Hepatocyte (in vitro differentiated cells): ENCODE measurements around the gene FNDC3B. TPM values are rescaled to one million over a fixed set of nuclear protein-coding genes. Genes with fewer than 3 reads are reported as not detected.

Source experiments
- DNase-seq: peaks from one replicate; pipeline ENCODE4 v3.0.0-alpha.2; 2016; ENCODE audit warnings: low spot score
- H2AFZ ChIP-seq: fragments of 200-600 bp; sonication (generic); 2 replicates; pipeline ENCODE4 v1.6.0; 2016; ENCODE audit warnings: antibody characterized with exemption, mild to moderate bottlenecking
- H3K27ac ChIP-seq: fragments of 200-600 bp; sonication (generic); 2 replicates; pipeline ENCODE4 v1.5.1; 2016; ENCODE audit warnings: mild to moderate bottlenecking
- H3K27me3 ChIP-seq: fragments of 200-600 bp; sonication (generic); 2 replicates; pipeline ENCODE4 v1.6.1; 2016
- H3K36me3 ChIP-seq: fragments of 200-600 bp; sonication (generic); replicated peaks from 2 replicates; pipeline ENCODE4 v1.5.1; 2016; ENCODE audit warnings: low read depth; ENCODE audit not compliant: insufficient read depth
- H3K4me1 ChIP-seq: fragments of 200-600 bp; sonication (generic); 2 replicates; pipeline ENCODE4 v1.5.1; 2016; ENCODE audit warnings: mild to moderate bottlenecking, moderate library complexity; ENCODE audit not compliant: insufficient read depth
- H3K4me2 ChIP-seq: fragments of 200-600 bp; sonication (generic); 2 replicates; pipeline ENCODE4 v1.6.0; 2016
- H3K4me3 ChIP-seq: fragments of 200-600 bp; sonication (generic); 2 replicates; pipeline ENCODE4 v1.5.1; 2016; ENCODE audit warnings: mild to moderate bottlenecking
- H3K79me2 ChIP-seq: fragments of 200-600 bp; sonication (generic); 2 replicates; pipeline ENCODE4 v1.6.0; 2017; ENCODE audit warnings: mild to moderate bottlenecking
- H3K9me2 ChIP-seq: fragments of 200-600 bp; sonication (generic); replicated peaks from 2 replicates; pipeline ENCODE4 v1.6.0; 2017; ENCODE audit warnings: mild to moderate bottlenecking; ENCODE audit not compliant: insufficient read depth
- H3K9me3 ChIP-seq: fragments of 200-600 bp; sonication (generic); 2 replicates; pipeline ENCODE4 v1.5.1; 2016; ENCODE audit warnings: low read depth, mild to moderate bottlenecking
- H4K20me1 ChIP-seq: fragments of 200-600 bp; sonication (generic); 2 replicates; pipeline ENCODE4 v1.6.0; 2016; ENCODE audit warnings: mild to moderate bottlenecking; ENCODE audit not compliant: insufficient read depth, poor library complexity, severe bottlenecking
- EZH2 ChIP-seq: fragments of 200-600 bp; sonication (generic); IDR thresholded peaks from 2 replicates; pipeline ENCODE4 v1.6.1; 2016; ENCODE audit warnings: antibody characterized with exemption, mild to moderate bottlenecking, borderline replicate concordance
- EZH2phosphoT487 ChIP-seq: fragments of 200-600 bp; sonication (generic); IDR thresholded peaks from one replicate; pipeline ENCODE4 v1.6.1; 2018; ENCODE audit warnings: antibody characterized with exemption, mild to moderate bottlenecking, low read depth, moderate library complexity; ENCODE audit not compliant: unreplicated experiment, severe bottlenecking
- WGBS: methylation state at CpG from one replicate; pipeline ENCODE4 v1.1.6; 2016; ENCODE audit warnings: low lambda C conversion rate; ENCODE audit errors: missing lambda C conversion rate; 5-methylcytosine and 5-hydroxymethylcytosine counted together
- polyA plus RNA-seq: library from polyadenylated mRNA; unstranded; fragments of >200 nt; fragmentation: Nextera tagmentation; extraction: Ambion mirVana; gene quantifications from 2 replicates; pipeline ENCODE4 v1.2.1, GENCODE V29; 2016
- total RNA-seq: library from RNA; depleted of rRNA; stranded (reverse); fragments of >200 nt; gene quantifications from 2 replicates; pipeline ENCODE4 v1.2.3, GENCODE V29; 2014
- TF ChIP-seq, protein P1 (sequence below): fragments of 200-600 bp; sonication (generic); IDR thresholded peaks from 2 replicates; pipeline ENCODE4 v1.5.1; 2016; ENCODE audit warnings: antibody characterized with exemption, mild to moderate bottlenecking; ENCODE audit not compliant: poor library complexity

FNDC3B gene
- total and polyA plus RNA-seq, 2 experiments from 2014 or later, result 61.2 to 113 TPM

DNA sequence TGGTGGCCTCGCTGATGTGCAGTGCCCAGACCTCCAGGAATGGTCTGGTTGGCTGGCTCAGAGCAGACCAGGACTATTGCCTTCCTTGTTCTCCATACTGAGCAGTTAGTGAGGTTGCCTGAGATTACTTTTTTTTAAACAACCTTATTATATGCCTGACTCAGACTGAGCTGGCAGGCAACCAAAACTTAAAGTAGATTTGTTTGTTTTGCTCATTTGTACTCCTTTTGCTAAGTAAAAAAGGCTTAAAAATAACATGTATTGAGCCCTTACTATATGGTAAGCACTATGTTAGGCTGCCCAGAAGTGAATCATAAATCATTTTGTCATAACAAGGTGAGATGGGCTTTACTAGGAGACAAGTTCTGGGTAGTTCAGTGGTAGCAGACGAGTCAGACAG is 316.5 kb downstream of the FNDC3B start:
- Histone ChIP-seq H3K36me3 (no peaks in the 10 kb centered on the region), H4K20me1 (no peaks in the 10 kb centered on the region)
- DNase-seq, result peak; percentile 47

DNA sequence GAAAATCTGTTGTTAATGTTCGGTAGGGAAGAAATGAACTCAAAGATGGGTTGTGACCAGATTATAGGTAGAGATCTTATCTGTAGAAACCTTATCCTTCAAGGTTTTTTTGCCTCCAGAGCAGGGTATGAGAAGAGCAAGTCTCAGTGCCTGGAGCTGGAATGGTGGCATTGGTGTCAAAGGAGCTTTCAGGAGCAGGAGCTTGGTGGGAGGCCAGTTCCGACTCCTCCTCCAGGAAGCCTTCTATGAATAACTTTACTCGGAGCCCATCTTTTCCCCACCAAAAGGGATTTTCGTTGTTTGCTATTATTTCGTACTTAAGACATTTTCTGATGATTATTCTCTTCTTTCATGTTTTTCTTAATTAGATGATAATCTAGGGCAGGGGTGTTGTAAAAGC is 317.0 kb downstream of the FNDC3B start:
- Histone ChIP-seq H2AFZ (no peak overlapping the region), H3K4me1 (no peaks in the 10 kb centered on the region), H3K27ac (no peak overlapping the region), H4K20me1 (no peaks in the 10 kb centered on the region), H3K4me2 (no peak overlapping the region), H3K9me2 (no peaks in the 10 kb centered on the region), H3K36me3 (no peaks in the 10 kb centered on the region), H3K79me2 (peaks cover 7% of the 10 kb centered on the region), H3K4me3 (no peak overlapping the region), H3K27me3 (no peaks in the 10 kb centered on the region), H3K9me3 (no peaks in the 10 kb centered on the region)
- DNase-seq, result no peak
- TF ChIP-seq EZH2 (no peak), EZH2phosphoT487 (no peak)
- TF ChIP-seq, protein P1, sequence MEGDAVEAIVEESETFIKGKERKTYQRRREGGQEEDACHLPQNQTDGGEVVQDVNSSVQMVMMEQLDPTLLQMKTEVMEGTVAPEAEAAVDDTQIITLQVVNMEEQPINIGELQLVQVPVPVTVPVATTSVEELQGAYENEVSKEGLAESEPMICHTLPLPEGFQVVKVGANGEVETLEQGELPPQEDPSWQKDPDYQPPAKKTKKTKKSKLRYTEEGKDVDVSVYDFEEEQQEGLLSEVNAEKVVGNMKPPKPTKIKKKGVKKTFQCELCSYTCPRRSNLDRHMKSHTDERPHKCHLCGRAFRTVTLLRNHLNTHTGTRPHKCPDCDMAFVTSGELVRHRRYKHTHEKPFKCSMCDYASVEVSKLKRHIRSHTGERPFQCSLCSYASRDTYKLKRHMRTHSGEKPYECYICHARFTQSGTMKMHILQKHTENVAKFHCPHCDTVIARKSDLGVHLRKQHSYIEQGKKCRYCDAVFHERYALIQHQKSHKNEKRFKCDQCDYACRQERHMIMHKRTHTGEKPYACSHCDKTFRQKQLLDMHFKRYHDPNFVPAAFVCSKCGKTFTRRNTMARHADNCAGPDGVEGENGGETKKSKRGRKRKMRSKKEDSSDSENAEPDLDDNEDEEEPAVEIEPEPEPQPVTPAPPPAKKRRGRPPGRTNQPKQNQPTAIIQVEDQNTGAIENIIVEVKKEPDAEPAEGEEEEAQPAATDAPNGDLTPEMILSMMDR, result no peak
- WGBS, result 99% methylated on average over 5 of the region's 5 CpGs

More for the DNA sequence above, 316.5 kb downstream of the FNDC3B start:
- no peak overlapping the region for H3K4me2 ChIP-seq
- H3K4me1 ChIP-seq, result no peaks in the 10 kb centered on the region
- H3K27ac ChIP-seq, result no peak overlapping the region
- H3K79me2 ChIP-seq, result peaks cover 7% of the 10 kb centered on the region
- 59% methylated on average over 2 of the region's 2 CpGs for WGBS
- no peak for TF ChIP-seq EZH2phosphoT487
- TF ChIP-seq, protein P1, result no peak
- TF ChIP-seq EZH2, result no peak
- H3K4me3 ChIP-seq, result no peak overlapping the region
- no peaks in the 10 kb centered on the region for H3K27me3 ChIP-seq
- H3K9me2 ChIP-seq, result no peaks in the 10 kb centered on the region
- no peaks in the 10 kb centered on the region for H3K9me3 ChIP-seq
- no peak overlapping the region for H2AFZ ChIP-seq

DNA sequence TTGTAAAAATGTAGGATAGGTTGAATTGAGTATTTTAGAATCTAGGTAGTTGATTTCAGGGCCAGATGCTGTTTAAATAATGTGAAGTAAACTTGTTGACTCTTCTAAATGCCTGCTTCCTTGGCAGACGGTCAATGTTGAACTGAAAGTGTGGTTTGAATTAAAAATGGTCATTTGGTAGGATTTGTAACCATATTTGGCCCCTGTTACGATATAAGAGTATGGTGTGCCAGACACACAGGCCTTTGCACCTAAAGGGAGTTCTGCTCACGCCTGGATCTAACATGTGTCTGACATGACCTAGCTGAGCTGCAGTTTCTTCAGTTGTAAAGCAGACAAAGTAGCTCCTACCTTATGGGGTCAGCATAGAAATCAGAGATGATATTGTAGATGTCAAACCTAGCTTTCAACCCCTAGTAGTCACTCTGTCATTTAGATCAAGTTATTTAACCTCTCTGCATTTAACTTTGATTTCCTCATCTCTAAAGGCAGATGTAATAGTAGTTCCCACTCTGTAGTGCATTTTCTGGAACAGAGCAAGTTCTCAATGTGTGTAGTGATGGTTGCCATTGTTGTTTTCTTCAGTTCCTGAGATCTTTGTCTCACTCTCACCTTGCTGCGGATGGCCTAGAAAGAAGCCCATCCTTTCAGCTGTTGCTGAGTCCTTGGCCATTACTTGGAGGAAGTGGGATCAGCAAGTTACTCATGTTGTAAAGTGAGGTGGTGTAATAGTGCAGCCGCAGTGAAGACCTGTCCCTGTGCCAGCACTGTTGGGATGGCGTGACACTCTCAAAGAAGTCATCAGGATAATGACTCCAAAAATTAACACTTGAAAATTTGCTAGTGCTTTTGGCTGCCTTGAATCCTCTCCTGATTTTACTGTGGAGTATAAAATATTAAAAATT is 318.7 kb downstream of the FNDC3B start:
- H3K36me3 ChIP-seq, result no peaks in the 10 kb centered on the region
- no peak for TF ChIP-seq EZH2
- TF ChIP-seq, protein P1, result no peak
- no peak for TF ChIP-seq EZH2phosphoT487
- no peaks in the 10 kb centered on the region for H4K20me1 ChIP-seq
- H3K27ac ChIP-seq, result no peak overlapping the region
- H3K27me3 ChIP-seq, result no peaks in the 10 kb centered on the region
- no peaks in the 10 kb centered on the region for H3K9me2 ChIP-seq
- no peak overlapping the region for H2AFZ ChIP-seq
- WGBS, result 89% methylated on average over 6 of the region's 6 CpGs
- no peak overlapping the region for H3K4me3 ChIP-seq
- no peak for DNase-seq
- H3K79me2 ChIP-seq, result peaks cover 7% of the 10 kb centered on the region
- no peak overlapping the region for H3K4me2 ChIP-seq
- H3K9me3 ChIP-seq, result no peaks in the 10 kb centered on the region
- no peaks in the 10 kb centered on the region for H3K4me1 ChIP-seq
